ENCODE results near the gene DPM2.

Gene DPM2

GRCh38 chr9:127949827-127950512 is 12.3 kb upstream of the DPM2 start:
- no peak for TF ChIP-seq POLR2A (IDR thresholded peaks at IDR 0.05; ENCODE audit: extremely low read depth, insufficient read length)
- TF ChIP-seq MYC (IDR thresholded peaks at IDR 0.05; ENCODE audit: low read depth, low read length) = no peak
- no peak for TF ChIP-seq CTCF (IDR thresholded peaks at IDR 0.05; ENCODE audit: low read depth, low read length)
- TF ChIP-seq, protein P1, sequence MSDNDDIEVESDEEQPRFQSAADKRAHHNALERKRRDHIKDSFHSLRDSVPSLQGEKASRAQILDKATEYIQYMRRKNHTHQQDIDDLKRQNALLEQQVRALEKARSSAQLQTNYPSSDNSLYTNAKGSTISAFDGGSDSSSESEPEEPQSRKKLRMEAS (IDR thresholded peaks at IDR 0.05; ENCODE audit: low read depth, low read length) = no peak
- DNase-seq (ENCODE audit: low read depth) = no peak
- H3K4me3 ChIP-seq (ENCODE audit: low read depth, low read length) = no peak overlapping the region

GRCh38 chr9:127947841-127948710 is 10.4 kb upstream of the DPM2 start:
- no peak for DNase-seq (ENCODE audit: low read depth)
- H3K4me3 ChIP-seq (ENCODE audit: low read depth, low read length) = no peak overlapping the region
- TF ChIP-seq CTCF (IDR thresholded peaks at IDR 0.05; ENCODE audit: low read depth, low read length) (no peak), POLR2A (IDR thresholded peaks at IDR 0.05; ENCODE audit: extremely low read depth, insufficient read length) (no peak), MYC (IDR thresholded peaks at IDR 0.05; ENCODE audit: low read depth, low read length) (no peak)
- TF ChIP-seq, protein P1 (IDR thresholded peaks at IDR 0.05; ENCODE audit: low read depth, low read length) = no peak

DNA sequence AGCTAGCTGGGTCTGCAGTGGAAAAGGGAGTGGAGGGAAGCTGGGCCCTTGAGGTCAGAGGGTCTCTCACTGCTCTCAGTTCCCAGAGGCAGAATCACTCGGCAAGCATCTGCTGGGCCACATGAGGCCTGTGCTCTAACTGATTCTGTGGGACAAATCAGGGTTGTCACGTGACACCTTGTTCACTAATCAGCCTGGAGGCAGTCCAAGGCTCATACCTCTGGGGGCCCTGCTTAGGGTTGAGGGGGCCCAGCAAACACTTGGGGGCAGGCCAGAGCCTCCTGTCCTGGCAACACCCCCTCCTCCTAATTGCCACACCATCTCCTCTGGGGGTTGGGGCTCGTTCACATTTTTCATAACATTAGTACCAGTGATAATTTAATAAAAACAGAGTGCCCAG is 9.1 kb upstream of the DPM2 start:
- H3K4me3 ChIP-seq (ENCODE audit: low read depth, low read length) = no peak overlapping the region
- no peak for DNase-seq (ENCODE audit: low read depth)
- TF ChIP-seq POLR2A (IDR thresholded peaks at IDR 0.05; ENCODE audit: extremely low read depth, insufficient read length) = no peak

DNA sequence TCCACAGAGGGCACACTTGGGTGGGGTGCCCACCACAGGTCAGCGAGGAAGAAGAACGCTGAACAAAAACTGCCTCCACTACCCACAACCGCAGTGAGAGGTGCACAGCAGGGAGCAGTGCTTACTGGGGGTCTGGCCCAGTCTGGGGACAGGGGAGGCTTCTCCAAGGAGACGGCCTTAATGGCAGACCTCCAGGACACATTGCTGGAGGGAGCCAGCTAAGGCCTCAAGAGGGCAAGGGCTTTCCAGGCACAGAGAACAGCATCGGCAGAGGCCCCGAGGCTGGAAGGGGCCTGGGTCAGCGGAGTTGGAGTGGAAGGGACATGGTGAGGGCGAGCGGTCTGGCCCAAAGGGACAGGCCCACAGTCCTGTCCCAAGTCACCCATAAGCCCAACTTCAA is 8.3 kb upstream of the DPM2 start:
- H3K4me3 ChIP-seq (ENCODE audit: low read depth, low read length) = no peak overlapping the region
- TF ChIP-seq CTCF (IDR thresholded peaks at IDR 0.05; ENCODE audit: low read depth, low read length) (no peak), MYC (IDR thresholded peaks at IDR 0.05; ENCODE audit: low read depth, low read length) (no peak), POLR2A (IDR thresholded peaks at IDR 0.05; ENCODE audit: extremely low read depth, insufficient read length) (no peak)
- TF ChIP-seq, protein P1 (IDR thresholded peaks at IDR 0.05; ENCODE audit: low read depth, low read length) = no peak
- no peak for DNase-seq (ENCODE audit: low read depth)

DNA sequence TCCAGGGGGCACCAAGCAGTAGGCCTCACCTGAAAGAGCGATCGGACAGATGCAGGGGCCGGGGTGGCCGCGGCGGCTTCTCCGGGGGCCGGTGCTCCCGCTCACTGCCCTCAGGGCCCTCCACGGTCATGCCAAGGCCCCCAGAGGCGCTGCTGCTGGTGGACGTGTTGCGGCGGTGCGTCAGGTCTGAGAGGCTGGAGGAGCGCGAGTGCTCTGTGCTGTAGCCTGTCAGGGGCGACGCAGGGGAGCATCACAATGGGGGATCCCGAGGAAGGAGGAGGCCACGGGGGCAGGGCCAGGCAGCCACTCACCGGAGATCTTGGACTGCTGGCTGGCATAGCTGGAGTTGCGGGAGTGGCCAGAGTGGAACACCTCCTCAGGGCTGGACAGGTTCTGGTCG is 7.7 kb upstream of the DPM2 start:
- no peak overlapping the region for H3K4me3 ChIP-seq (ENCODE audit: low read depth, low read length)
- TF ChIP-seq, protein P1 (IDR thresholded peaks at IDR 0.05; ENCODE audit: low read depth, low read length) = no peak
- no peak for TF ChIP-seq CTCF (IDR thresholded peaks at IDR 0.05; ENCODE audit: low read depth, low read length)
- no peak for TF ChIP-seq MYC (IDR thresholded peaks at IDR 0.05; ENCODE audit: low read depth, low read length)
- TF ChIP-seq POLR2A (IDR thresholded peaks at IDR 0.05; ENCODE audit: extremely low read depth, insufficient read length) = no peak
- DNase-seq (ENCODE audit: low read depth) = no peak

GRCh38 chr9:127944586-127945218 is 7.0 kb upstream of the DPM2 start:
- H3K4me3 ChIP-seq (ENCODE audit: low read depth, low read length) = no peak overlapping the region
- no peak for TF ChIP-seq POLR2A (IDR thresholded peaks at IDR 0.05; ENCODE audit: extremely low read depth, insufficient read length)
- TF ChIP-seq CTCF (IDR thresholded peaks at IDR 0.05; ENCODE audit: low read depth, low read length) = no peak
- TF ChIP-seq, protein P1 (IDR thresholded peaks at IDR 0.05; ENCODE audit: low read depth, low read length) = no peak
- no peak for TF ChIP-seq MYC (IDR thresholded peaks at IDR 0.05; ENCODE audit: low read depth, low read length)
- DNase-seq (ENCODE audit: low read depth) = no peak

All from NB4 (cell line).